Nephron (organoid): ENCODE results near the gene AFF2.
"Not testable (repeated sequence)": the region's sequence is repeated elsewhere in the genome, so short reads cannot be mapped to it uniquely, and the experiment has no call there.

Experiments used
- H3K27ac Mint-ChIP-seq, 3 experiments: 2 replicates each; pipeline ENCODE4 v1.8.0; 2020; ENCODE audit warnings: mixed read lengths in 3 of 3, mild to moderate bottlenecking in 2 of 3, moderate library complexity in 1 of 3
- H3K27me3 Mint-ChIP-seq: 2 replicates; pipeline ENCODE4 v1.8.0; 2021; ENCODE audit warnings: low read depth, mild to moderate bottlenecking, moderate library complexity, mixed read lengths
- H3K36me3 Mint-ChIP-seq: 2 replicates; pipeline ENCODE4 v1.8.0; 2020; ENCODE audit warnings: low read depth, mixed read lengths
- H3K4me1 Mint-ChIP-seq: 2 replicates; pipeline ENCODE4 v1.8.0; 2020; ENCODE audit warnings: mixed read lengths
- H3K4me3 Mint-ChIP-seq, 3 experiments: 2 replicates each; pipeline ENCODE4 v1.8.0; 2020; ENCODE audit warnings: mild to moderate bottlenecking in 3 of 3, mixed read lengths in 3 of 3, moderate library complexity in 2 of 3
- H3K9me3 Mint-ChIP-seq: 2 replicates; pipeline ENCODE4 v1.8.0; 2020; ENCODE audit warnings: mixed read lengths
- TF ChIP-seq, protein P1 (sequence below), 3 experiments: fragments of 200-600 bp; sonication (generic); IDR thresholded peaks; one replicate each; pipeline ENCODE4 v1.5.0; 2021; ENCODE audit warnings: antibody characterized with exemption in 3 of 3; ENCODE audit not compliant: unreplicated experiment in 3 of 3

The AFF2 gene

GRCh38 chrX:148903176-148903575, 402.8 kb downstream of the AFF2 start:
- peaks cover 10% of the 10 kb centered on the region for H3K9me3 Mint-ChIP-seq
- no peak overlapping the region for H3K27ac Mint-ChIP-seq
- no peak overlapping the region for H3K4me3 Mint-ChIP-seq
- H3K27me3 Mint-ChIP-seq = no peaks in the 10 kb centered on the region
- no peaks in the 10 kb centered on the region for H3K4me1 Mint-ChIP-seq
- TF ChIP-seq, protein P1, sequence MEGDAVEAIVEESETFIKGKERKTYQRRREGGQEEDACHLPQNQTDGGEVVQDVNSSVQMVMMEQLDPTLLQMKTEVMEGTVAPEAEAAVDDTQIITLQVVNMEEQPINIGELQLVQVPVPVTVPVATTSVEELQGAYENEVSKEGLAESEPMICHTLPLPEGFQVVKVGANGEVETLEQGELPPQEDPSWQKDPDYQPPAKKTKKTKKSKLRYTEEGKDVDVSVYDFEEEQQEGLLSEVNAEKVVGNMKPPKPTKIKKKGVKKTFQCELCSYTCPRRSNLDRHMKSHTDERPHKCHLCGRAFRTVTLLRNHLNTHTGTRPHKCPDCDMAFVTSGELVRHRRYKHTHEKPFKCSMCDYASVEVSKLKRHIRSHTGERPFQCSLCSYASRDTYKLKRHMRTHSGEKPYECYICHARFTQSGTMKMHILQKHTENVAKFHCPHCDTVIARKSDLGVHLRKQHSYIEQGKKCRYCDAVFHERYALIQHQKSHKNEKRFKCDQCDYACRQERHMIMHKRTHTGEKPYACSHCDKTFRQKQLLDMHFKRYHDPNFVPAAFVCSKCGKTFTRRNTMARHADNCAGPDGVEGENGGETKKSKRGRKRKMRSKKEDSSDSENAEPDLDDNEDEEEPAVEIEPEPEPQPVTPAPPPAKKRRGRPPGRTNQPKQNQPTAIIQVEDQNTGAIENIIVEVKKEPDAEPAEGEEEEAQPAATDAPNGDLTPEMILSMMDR (IDR thresholded peaks at IDR 0.05; ENCODE audit: unreplicated experiment in 3 of 3) = no peak
- H3K36me3 Mint-ChIP-seq = peaks cover 13% of the 10 kb centered on the region

GRCh38 chrX:148904421-148905111, 404.1 kb downstream of the AFF2 start:
- no peak overlapping the region for H3K4me3 Mint-ChIP-seq

GRCh38 chrX:148905400-148905799, 405.0 kb downstream of the AFF2 start:
- H3K27ac Mint-ChIP-seq = no peak overlapping the region
- TF ChIP-seq, protein P1 (IDR thresholded peaks at IDR 0.05; ENCODE audit: unreplicated experiment in 3 of 3) = no peak
- peaks cover 10% of the 10 kb centered on the region for H3K9me3 Mint-ChIP-seq

More at GRCh38 chrX:148904421-148905111, 404.1 kb downstream of the AFF2 start:
- Mint-ChIP-seq H3K27ac (no peak overlapping the region), H3K27me3 (no peaks in the 10 kb centered on the region), H3K4me1 (no peaks in the 10 kb centered on the region), H3K9me3 (peaks cover 10% of the 10 kb centered on the region), H3K36me3 (peaks cover 23% of the 10 kb centered on the region)
- TF ChIP-seq, protein P1 (IDR thresholded peaks at IDR 0.05; ENCODE audit: unreplicated experiment in 3 of 3) = no peak

GRCh38 chrX:148906628-148907027, 406.2 kb downstream of the AFF2 start:
- not testable (repeated sequence) for H3K4me1 Mint-ChIP-seq, H3K9me3 Mint-ChIP-seq

More at GRCh38 chrX:148905400-148905799, 405.0 kb downstream of the AFF2 start:
- Mint-ChIP-seq H3K4me3 (no peak overlapping the region), H3K27me3 (no peaks in the 10 kb centered on the region), H3K36me3 (peaks cover 23% of the 10 kb centered on the region), H3K4me1 (no peaks in the 10 kb centered on the region)

DNA sequence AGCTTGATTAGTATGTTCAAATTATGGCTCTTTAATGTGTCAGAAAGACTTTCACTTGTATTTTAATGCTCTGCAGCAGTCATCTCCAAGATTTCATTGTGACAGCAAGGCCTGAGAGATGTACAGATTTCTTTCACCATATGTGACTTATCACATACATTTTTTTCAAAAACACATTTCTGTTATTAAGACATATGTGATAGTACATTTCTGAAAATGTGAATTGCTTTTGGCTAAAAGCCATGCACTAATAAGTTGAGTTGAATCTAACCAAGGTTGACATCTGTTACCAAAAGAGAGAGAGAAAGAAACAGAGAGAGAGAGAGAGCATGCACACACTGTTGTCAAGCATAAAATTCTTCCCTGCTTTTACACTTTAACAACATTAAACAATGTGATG, 409.3 kb downstream of the AFF2 start:
- no peak overlapping the region for H3K4me3 Mint-ChIP-seq

More at GRCh38 chrX:148906628-148907027, 406.2 kb downstream of the AFF2 start:
- H3K36me3 Mint-ChIP-seq = peaks cover 23% of the 10 kb centered on the region
- not testable (repeated sequence) for H3K4me3 Mint-ChIP-seq, H3K27me3 Mint-ChIP-seq, H3K27ac Mint-ChIP-seq

DNA sequence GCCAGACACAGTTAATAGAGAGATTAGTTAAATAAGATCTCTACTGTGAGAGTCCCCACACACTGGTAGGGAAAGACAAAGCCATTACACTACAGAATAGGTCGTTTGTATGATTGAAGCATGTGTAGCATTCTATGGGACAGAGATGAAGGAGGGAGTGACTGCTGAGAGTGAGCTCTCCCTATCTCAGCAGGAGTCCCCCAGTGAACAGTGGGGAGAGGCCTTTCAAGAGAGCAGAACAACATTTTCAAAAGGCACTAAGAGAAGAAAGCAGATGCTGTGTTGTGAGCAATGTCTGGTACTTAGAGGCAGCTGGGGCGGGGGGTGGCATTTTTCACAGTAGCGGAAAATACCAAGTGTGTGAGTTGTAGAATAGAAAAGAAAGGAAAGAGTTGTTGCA, 413.6 kb downstream of the AFF2 start:
- TF ChIP-seq, protein P1 (IDR thresholded peaks at IDR 0.05; ENCODE audit: unreplicated experiment in 3 of 3) = no peak
- Mint-ChIP-seq H3K9me3 (peaks cover 3% of the 10 kb centered on the region), H3K27me3 (no peaks in the 10 kb centered on the region), H3K4me1 (peaks cover 10% of the 10 kb centered on the region), H3K27ac (peak overlapping the region in 2 of 3 experiments; percentile 0 to 47), H3K4me3 (no peak overlapping the region), H3K36me3 (peaks cover 5% of the 10 kb centered on the region)

More for the DNA sequence above, 409.3 kb downstream of the AFF2 start:
- Mint-ChIP-seq H3K4me1 (peaks cover 10% of the 10 kb centered on the region), H3K27me3 (no peaks in the 10 kb centered on the region), H3K27ac (no peak overlapping the region), H3K36me3 (peaks cover 23% of the 10 kb centered on the region), H3K9me3 (peaks cover 10% of the 10 kb centered on the region)
- TF ChIP-seq, protein P1 (IDR thresholded peaks at IDR 0.05; ENCODE audit: unreplicated experiment in 3 of 3) = no peak
